GM19324 (cell line): ENCODE results near the gene IGFL1.
"Not testable (repeated sequence)": the region's sequence is repeated elsewhere in the genome, so short reads cannot be mapped to it uniquely, and the experiment has no call there.

Experiments used
- ATAC-seq: cut with Tn5 transposase; IDR thresholded peaks from one replicate; pipeline ENCODE4 v1.9.1; 2021; ENCODE audit warnings: mild to moderate bottlenecking, moderate library complexity; ENCODE audit not compliant: unreplicated experiment, low FRiP score

IGFL1 gene

GRCh38 chr19:46201454-46202310, 27.9 kb upstream of the IGFL1 start:
- no peak for ATAC-seq

DNA sequence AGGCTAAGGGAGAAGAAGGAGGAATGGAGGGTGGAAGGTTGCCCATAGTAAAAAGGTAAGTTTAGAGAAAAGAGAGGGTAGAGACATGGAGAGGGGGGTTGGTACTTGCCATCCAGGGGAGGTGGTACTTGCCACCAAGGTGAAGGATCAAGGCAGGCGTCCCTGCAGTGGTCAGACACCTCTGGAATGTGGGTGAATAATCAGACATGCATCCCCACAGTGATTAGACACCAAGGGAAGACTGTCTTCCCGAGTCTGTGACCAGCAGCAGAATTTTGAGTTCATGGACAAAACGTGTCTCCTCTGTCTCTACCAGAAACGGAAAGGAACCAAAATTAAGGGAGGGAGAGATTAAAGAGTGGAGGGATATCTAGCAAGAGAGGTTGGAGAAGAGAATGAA, 27.1 kb upstream of the IGFL1 start:
- no peak for ATAC-seq

DNA sequence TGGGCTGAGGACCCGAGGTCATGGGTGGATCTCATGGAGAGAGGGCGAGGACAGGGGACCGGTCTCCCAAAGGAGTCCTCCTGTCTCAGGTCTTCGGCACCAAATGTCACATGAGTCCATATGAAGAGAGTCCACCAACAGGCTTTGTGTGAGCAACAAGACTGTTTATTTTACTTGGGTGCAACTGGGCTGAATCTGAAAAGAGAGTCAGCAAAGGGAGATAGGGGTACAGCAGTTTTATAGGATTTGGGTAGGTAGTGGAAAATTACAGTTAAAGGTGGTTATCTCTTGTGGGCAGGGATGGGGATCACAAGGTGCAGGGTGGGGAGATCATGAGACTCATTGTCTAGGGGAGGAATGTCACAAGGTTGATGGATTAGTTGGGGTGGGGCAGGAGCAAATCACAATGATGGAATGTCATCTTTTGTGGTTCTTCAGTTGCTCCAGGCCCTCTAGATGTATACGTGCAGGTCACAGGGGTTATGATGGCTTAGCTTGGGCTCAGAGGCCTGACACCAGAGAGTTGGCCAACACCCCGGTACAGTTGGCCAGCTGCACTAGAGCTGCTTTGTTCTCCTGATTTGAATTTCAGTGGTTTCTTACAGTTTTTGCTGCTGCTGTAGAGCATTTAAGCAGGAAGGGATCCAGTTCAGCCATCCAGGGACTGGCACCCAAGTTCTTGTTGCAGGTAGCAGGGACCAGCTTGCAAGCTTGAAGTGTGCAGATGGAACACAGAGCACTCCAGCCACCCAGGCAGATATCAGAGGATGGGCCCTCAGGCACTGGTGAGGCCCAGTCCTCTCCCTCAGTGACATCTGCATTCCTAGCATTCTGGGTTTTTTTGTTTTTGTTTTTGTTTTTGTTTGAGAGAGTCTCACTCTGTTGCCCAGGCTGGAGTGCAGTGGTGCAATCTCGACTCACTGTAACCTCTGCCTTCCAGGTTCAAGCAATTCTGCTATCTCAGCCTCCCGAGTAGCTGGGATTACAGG, 26.4 kb upstream of the IGFL1 start:
- no peak for ATAC-seq

- no peak for ATAC-seq
These were observed 25.5 kb upstream of the IGFL1 start for GRCh38 chr19:46204008-46204407.

GRCh38 chr19:46205183-46205984, 24.2 kb upstream of the IGFL1 start:
- no peak for ATAC-seq

DNA sequence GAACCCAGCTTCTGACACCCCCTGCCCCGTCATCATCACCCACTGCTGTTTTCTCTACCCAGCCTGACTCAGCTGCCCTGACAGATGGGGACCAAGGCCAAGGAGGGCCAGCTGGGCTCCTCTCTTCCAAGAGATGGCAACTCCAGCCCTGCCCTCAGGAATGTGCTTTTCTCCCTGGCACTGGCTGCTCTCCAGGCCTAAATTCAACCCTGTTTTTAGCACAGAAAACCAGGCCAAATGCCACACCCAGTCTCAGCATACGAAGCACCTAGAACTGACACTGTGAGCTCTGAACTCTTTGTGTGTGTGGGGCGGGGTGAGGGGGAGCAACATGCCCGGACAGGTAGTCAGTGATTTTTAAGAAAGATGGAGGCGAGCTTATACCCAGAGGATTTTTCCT, 23.4 kb upstream of the IGFL1 start:
- no peak for ATAC-seq

DNA sequence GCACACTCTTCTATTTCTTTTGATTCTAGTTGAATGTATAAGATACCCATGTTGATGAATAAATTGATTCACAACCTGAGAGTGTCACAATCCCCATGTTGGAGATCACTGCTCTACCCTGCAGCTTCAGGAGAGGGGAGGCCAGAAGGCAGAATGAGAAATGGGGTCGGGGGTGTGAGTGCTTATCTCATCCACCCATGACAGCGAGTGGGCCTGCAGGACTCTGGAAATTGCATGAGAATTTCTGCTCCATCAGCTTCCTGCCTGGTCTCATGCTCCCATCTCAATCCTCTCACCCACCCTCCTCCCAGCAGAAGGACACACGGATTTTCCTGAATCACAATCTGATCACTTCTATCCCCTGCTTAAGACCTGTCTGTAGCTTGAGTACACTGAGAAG, 22.9 kb upstream of the IGFL1 start:
- no peak for ATAC-seq

- not testable (repeated sequence) for ATAC-seq
These were observed 21.7 kb upstream of the IGFL1 start for GRCh38 chr19:46207858-46208257.

GRCh38 chr19:46209051-46209450, 20.5 kb upstream of the IGFL1 start:
- ATAC-seq, result no peak

- no peak for ATAC-seq
These were observed 20.1 kb upstream of the IGFL1 start for GRCh38 chr19:46209472-46209871.

DNA sequence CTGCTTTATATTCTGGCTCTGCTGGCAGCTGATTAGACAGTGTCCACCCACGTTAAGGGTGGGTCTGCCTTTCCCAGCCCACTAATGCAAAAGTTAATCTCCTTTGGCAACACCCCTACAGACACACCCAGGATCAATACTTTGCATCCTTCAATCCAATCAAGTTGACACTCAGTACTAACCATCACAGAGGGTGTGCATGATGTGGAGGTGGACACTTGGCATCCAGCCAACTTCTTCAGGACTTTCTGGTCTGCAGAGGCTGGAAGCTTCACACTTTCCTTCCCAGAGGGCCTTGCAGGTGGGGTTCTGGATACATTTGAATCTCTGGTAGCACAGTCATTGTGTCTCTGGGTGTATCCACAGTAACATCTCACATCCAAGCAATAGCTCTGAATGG, 18.9 kb upstream of the IGFL1 start:
- ATAC-seq, result no peak

- ATAC-seq, result no peak
These were observed 18.2 kb upstream of the IGFL1 start for GRCh38 chr19:46211201-46211881.

- not testable (repeated sequence) for ATAC-seq
These were observed 16.9 kb upstream of the IGFL1 start for GRCh38 chr19:46212592-46212991.

- no peak for ATAC-seq
These were observed 16.4 kb upstream of the IGFL1 start for GRCh38 chr19:46213156-46213555.

GRCh38 chr19:46213806-46214205, 15.7 kb upstream of the IGFL1 start:
- ATAC-seq, result no peak

- no peak for ATAC-seq
These were observed 12.9 kb upstream of the IGFL1 start for GRCh38 chr19:46216612-46217011.

DNA sequence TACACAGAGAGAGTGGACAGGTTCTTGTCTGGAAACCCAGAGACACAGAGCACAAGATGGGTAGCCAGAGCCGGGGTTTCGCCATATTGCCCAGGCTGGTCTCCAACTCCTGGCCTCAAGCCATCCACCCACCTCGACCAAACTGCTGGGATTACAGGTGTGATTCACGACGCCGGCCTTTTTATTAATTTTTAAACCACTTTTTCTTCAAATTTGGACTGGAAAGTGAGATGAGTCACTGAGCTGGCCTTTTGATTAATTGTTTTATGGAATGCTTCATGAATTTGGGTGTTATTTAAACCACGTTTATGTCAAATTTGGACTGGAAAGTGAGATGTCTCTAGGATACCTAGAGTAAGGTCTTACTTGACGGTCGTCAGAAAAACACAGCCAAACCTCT, 12.1 kb upstream of the IGFL1 start:
- ATAC-seq, result no peak

GRCh38 chr19:46218160-46218559, 11.4 kb upstream of the IGFL1 start:
- no peak for ATAC-seq

DNA sequence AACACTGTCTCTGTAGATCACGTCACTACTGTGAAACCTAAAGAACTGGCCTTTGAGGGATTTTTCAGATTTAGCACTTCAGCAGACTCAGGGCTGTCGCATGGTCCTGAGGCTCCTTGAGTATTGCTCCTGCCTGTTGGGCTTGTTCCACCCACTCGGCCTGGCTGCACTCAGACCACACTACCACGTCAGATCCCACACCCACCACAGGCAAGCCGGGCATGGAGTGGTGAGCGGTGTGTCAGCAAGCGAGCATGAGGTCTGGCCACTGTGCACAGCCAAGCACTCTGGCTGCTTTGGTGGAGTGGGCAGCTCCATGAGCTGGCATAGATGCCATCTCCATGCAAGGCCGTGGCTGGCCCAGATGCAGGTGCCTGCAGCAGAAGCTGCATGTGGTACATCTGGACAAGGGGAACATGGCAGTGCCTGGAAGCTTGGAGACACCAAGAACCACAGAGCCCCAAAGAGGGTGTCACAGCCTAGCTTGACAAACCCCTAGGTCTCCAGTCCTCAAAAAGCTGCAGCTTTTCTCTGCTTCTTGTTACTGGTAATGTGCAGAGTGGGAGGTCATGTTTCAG, 9.4 kb upstream of the IGFL1 start:
- no peak for ATAC-seq

GRCh38 chr19:46221152-46221551, 8.4 kb upstream of the IGFL1 start:
- ATAC-seq, result no peak
